ENCODE measurements around the gene HMGB4. TPM values are rescaled to one million over a fixed set of nuclear protein-coding genes. Genes with fewer than 3 reads are reported as not detected.

The HMGB4 gene
- total RNA-seq, 2 donors from 2014 or later = not detected

GRCh38 chr1:33842348-33842747 is 21.5 kb upstream of the HMGB4 start:
- intact Hi-C loops (cut with DNase I, micrococcal nuclease) = no loop called here
- DNase-seq (no peak), ATAC-seq (no peak)

DNA sequence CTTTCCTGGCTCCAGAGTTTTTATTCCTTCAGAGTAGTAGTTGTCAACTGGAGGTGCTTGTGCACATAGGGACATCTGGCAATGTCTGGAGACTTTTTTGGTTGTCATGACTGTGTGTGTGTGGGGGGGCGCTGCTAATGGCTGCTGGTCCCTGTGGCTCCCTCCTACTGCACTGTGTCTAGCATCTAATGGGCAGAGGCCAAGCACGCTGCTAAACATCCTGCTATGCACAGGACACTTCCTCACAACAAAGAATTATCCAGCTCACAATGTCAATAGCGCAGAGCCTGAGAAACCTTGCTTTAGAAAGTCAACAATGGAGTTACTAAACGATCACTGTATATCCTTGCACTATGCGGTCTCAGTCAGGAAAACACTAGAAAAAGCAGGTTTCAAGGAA is 19.7 kb upstream of the HMGB4 start:
- intact Hi-C loops (cut with DNase I, micrococcal nuclease) = no loop called here
- DNase-seq = no peak
- ATAC-seq = no peak

DNA sequence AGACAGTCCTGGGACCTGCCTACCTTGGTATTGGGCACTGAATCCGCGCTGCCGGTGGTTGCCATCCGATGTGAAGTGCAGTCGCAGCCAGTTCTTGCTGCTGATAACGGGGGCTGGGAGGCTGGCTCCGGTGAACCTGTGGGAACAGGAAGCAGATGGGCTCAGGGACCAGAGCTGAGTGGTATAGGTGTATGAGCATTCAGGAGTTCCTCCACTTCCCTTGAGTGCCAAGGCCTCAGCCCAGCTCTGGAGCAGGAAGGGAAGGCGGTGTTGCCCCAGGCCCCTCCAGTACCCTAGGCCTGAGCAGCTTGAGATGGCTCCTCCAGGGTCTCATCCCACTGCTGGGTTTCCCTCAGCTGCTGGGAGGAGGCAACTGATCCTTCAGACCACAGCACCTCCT is 17.0 kb upstream of the HMGB4 start:
- intact Hi-C loops (cut with DNase I, micrococcal nuclease) = no loop called here
- DNase-seq (no peak), ATAC-seq (no peak)

- no peak for DNase-seq
- intact Hi-C loops (cut with DNase I, micrococcal nuclease) = no loop called here
- ATAC-seq = no peak
These were observed 15.5 kb upstream of the HMGB4 start for GRCh38 chr1:33848205-33848937.

- ATAC-seq (no peak), DNase-seq (no peak)
- intact Hi-C loops (cut with DNase I, micrococcal nuclease) = no loop called here
These were observed 14.7 kb upstream of the HMGB4 start for GRCh38 chr1:33849211-33849610.

DNA sequence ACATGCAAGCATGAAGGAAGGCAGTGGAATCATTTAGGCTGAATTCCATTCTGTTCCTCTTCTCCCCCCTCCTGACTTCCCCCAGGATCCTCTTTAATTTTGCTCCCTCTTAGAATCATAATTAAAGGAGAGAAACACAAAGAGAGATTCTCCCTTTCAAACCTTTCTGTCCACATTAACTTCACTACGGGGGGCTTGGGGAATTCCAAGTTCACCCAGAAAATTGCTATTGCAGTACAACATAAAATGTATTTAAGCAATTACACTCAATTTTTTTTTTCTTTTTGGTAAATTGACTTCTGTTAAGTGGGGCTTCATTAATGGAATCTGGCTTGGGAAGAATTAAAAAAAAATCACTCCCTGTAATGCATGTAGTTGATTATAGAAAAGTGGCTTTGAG is 13.4 kb upstream of the HMGB4 start:
- ATAC-seq (no peak), DNase-seq (no peak)
- intact Hi-C loops (cut with DNase I, micrococcal nuclease) = no loop called here

DNA sequence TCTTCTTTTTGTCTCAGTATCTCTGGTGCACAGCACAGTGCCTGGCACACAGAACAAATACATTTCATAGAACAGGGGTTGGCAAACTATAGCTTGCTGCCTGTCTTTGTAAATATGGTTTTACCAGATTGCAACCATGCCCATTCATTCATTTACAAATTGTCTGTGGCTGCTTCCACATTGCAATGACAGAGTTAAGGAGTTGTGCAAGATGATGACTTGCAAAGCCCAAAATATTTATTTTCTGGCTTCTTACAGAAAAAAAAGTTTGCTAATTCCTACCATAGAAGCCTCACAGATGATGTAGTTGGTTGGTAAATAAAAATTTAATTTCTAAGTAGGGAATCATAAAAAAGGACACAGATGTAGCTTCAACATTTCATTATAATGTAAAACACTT is 11.2 kb upstream of the HMGB4 start:
- ATAC-seq = no peak
- DNase-seq = no peak
- intact Hi-C loops (cut with DNase I, micrococcal nuclease) = no loop called here

- no peak for DNase-seq
- intact Hi-C loops (cut with DNase I, micrococcal nuclease) = no loop called here
- ATAC-seq = no peak
These were observed 10.4 kb upstream of the HMGB4 start for GRCh38 chr1:33853431-33853830.

GRCh38 chr1:33854091-33854490 is 9.8 kb upstream of the HMGB4 start:
- ATAC-seq (no peak), DNase-seq (no peak)
- intact Hi-C loops (cut with DNase I, micrococcal nuclease) = no loop called here

DNA sequence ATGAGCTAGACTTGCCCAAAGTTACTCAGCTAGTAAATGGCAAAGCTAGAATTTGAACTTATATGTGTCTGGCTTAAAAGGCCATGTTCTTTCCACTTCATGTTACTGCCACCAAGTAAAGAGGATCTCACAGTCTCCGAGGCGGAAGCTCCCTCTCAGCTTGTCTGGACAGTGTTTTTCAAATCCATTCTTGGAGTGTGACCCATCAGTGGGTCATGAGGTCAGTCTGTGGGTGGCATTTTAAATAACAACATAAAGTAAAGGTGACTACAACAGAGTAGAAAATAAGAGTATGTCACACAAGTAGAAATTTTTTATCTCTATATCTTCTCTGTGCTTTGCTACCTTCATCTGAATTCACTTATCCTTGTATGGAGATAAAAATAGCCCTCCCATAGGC is 3.2 kb upstream of the HMGB4 start:
- intact Hi-C loops (cut with DNase I, micrococcal nuclease) = no loop called here
- DNase-seq (no peak), ATAC-seq (no peak)

GRCh38 chr1:33864460-33865389 is 846 bp downstream of the HMGB4 start:
- DNase-seq = no peak
- intact Hi-C loops (cut with DNase I, micrococcal nuclease) = no loop called here
- ATAC-seq = no peak

- intact Hi-C loops (cut with DNase I, micrococcal nuclease) = no loop called here
- DNase-seq = no peak
- ATAC-seq = no peak
These were observed 2.4 kb downstream of the HMGB4 start for GRCh38 chr1:33866281-33866680.

- intact Hi-C loops (cut with DNase I, micrococcal nuclease) = no loop called here
- DNase-seq (no peak), ATAC-seq (no peak)
These were observed 3.8 kb downstream of the HMGB4 start for GRCh38 chr1:33867684-33868083.

DNA sequence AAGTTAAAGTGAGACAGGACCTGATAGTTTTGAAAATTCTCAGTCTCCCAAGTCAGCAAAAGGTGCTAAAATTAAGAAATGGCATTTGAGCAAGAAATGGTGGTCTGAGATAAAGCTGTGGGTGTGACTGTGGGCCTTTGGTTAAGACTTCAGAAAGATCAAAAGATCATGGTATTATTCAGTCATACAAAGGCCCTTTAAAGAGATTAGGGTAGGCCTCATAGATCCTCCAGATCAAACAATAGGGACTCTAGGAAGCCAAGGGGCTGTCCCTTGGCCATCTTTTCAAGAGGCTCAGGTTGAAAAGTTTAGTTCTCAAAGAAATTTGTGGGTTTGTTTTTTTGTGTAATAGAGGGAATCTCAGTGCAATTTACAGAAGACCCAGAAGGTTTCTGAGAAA is 8.4 kb downstream of the HMGB4 start:
- ATAC-seq (no peak), DNase-seq (no peak)
- intact Hi-C loops (cut with DNase I, micrococcal nuclease) = no loop called here

DNA sequence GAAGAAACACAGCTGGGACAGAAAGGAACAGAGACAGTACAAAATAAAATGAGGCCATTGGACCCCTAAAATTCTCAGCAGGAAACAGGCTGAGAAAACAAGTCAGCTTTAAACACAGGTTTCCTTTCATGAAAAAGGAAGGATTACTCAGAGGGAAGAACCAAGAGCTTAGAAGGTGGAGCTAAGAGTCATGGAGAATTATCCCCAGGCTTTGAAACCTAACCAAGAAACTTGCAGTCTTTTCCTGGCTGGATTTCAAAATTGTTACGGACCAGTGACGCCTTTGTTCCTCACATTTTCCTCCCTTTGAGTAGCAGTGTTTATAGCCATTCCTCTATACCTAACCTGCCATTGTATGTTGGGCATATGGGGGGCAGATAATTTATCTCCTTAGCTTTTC is 8.8 kb downstream of the HMGB4 start:
- ATAC-seq = no peak

DNA sequence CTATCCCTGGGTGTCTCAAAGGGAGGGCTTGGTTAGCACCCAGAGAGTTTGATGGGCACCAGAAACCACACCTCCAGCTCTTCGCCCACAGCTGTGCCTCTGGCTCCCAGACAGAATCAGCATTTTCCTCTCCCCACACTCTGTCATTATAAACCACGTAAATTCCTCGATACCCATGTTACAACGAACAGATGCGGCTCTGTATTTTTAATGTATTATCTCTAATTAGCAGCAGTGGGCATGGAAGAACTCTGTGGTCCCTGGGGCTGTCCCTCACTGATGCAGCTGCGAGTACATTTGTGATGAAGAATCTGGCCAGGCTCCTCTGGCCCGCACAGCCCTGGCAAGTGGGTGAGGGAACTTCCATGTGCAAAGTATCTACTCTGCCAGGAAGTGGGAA is 10.8 kb downstream of the HMGB4 start:
- no peak for ATAC-seq
- no peak for DNase-seq
- intact Hi-C loops (cut with DNase I, micrococcal nuclease) = no loop called here

More for the DNA sequence above, 8.8 kb downstream of the HMGB4 start:
- no peak for DNase-seq
- intact Hi-C loops (cut with DNase I, micrococcal nuclease) = no loop called here

DNA sequence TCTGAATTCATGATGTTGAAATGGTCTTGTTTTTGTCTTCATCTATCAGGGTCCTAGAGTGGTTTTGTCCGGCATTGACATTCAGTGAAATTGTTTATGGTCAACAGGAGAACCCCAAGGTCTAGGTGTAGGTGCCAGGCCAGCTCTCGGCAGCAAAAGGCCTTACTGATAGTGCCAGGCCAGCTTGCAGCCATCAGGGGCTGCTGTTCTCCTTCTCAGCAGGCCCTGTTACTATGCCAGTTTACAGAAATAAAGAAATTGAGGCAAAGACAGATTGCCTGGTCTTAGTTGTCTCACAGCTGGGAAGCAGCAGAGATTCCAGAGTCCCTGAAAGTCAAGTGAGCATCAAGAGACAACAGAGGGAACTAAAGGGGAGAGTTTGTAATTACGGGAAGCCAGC is 12.0 kb downstream of the HMGB4 start:
- intact Hi-C loops (cut with DNase I, micrococcal nuclease) = no loop called here
- DNase-seq = no peak

DNA sequence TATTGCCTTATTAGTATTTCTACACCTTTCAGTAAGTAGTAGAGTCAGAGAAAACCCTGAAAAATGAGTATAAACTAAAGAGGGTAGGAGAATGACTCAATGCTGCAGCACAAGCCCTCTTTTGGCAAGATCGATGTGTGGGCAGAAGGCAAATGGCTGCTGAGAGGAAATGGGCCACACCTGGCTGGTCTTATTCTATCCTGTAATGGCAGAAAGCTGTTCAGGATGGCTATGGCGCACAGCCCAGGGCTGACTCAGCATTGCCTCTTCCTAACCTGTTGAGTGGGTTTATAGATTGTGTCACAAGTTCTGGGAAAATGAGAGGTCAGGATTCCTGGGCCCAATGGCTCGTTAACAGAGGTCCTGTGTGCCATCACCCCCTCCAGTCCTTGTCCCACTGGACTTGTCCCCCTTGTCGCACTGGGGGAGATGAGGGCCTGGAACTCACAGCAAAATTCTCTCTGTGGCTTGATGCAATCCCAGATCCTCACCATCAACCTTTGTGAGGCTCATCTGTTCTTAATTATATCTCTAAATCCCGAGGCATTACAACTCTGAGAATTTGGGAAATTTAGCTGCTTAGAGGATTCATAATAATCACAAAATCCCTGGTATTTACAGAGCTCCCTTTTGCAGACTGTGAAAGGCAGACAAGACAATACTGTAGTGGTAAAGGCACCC is 13.2 kb downstream of the HMGB4 start:
- intact Hi-C loops (cut with DNase I, micrococcal nuclease) = no loop called here
- ATAC-seq (no peak), DNase-seq (no peak)

More for the DNA sequence above, 12.0 kb downstream of the HMGB4 start:
- ATAC-seq = no peak

DNA sequence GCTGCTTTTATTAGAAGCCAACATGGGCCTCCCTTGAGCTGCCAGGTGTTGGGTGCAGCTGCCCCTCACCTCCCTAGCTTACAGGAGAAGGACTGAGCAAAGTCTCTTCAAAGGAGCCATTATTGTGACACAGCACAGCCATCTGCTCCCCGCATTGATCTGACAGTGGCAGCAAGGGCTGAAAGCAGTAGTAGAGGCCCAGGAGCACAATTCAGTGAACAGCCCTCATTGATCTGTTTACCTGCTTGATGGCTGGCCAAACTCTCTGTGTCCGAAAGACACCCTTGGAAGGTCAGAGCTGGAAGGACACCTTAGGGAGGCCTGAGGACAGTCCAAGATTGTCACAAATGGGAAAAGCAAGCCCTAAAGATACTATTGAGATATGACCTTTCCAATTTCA is 14.5 kb downstream of the HMGB4 start:
- intact Hi-C loops (cut with DNase I, micrococcal nuclease) = no loop called here
- ATAC-seq = no peak
- no peak for DNase-seq

DNA sequence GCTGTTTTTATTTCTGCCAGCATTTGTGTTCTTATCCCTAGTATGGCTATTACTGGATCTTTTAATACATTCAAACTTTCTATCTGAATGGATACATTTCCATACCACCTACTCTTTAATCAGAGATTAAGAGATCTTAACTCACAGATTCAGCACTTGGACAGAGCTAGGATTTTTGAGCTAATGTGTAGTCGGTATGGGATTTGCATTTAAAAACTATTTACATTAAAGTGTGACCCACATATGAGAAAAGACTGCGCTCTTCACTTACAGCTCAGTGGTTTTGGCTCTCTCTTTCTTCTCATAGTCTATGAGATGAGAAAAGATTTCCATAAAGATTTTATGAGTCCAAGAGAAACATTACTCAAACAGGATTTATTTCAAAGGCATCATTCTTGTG is 16.4 kb downstream of the HMGB4 start:
- no peak for ATAC-seq
- intact Hi-C loops (cut with DNase I, micrococcal nuclease) = no loop called here
- DNase-seq = no peak
